K562 (cell line): ENCODE data around the gene ZNF672. TPM values are rescaled to one million over a fixed set of nuclear protein-coding genes. Genes with fewer than 3 reads are reported as not detected.

Experiments used
- ATAC-seq: fragments of 200-7000 bp; cut with Tn5 transposase; 3 replicates; pipeline ENCODE4 v1.9.1; 2020; ENCODE audit warnings: moderate library complexity
- BruUV-seq: library from RNA; stranded (reverse); fragments of 400-500 nt; replicated peaks from 2 replicates; lab custom pipeline; 2021; lab: Mats Ljungman, UMichigan
- CTCF ChIA-PET: fragments of 300-600 bp; formaldehyde crosslinking; extraction: SDS; loops from one replicate; lab custom pipeline; 2021; ENCODE audit warnings: low intra/inter-chr PET ratio; lab: Yijun Ruan, JAX
- POLR2A ChIA-PET: fragments of 300-600, 350-650 bp; sonication (Branson Sonifier 250); formaldehyde crosslinking; extraction: SDS; loops from one replicate; lab custom pipeline; 2021; ENCODE audit warnings: antibody characterized with exemption, inconsistent platforms; lab: Yijun Ruan, JAX
- DNase-seq, 4 experiments: peaks; one replicate each; pipeline versions ENCODE4 v3.0.0 to v3.0.0-alpha.2; 2011 to 2018; ENCODE audit warnings: low spot score in 3 of 4, mixed read lengths in 3 of 4; ENCODE audit errors: extremely low read depth in 1 of 4
- FAIRE-seq: peaks from 2 replicates; lab custom pipeline; 2011; peaks lifted over from hg19 to GRCh38; lab: Jason Lieb, UNC
- H2AFZ ChIP-seq: 2 replicates; pipeline ENCODE4 v1.6.0; 2011; ENCODE audit warnings: low read depth, low read length, control low read depth, inconsistent platforms
- H3K27ac ChIP-seq: fragments of 200-600 bp; 3 replicates; pipeline ENCODE4 v1.8.0; 2011; ENCODE audit warnings: low read depth, mild to moderate bottlenecking, control low read depth, inconsistent platforms, low read length, moderate library complexity, mixed read lengths; ENCODE audit errors: extremely low read depth
- H3K27me3 ChIP-seq, 2 experiments: fragments of 300-600 bp in 1 of 2; 2 replicates in 1 of 2; 3 replicates in 1 of 2; pipeline versions ENCODE4 v1.6.0 to v1.8.0; 2011; ENCODE audit warnings: inconsistent platforms in 2 of 2, low read length in 2 of 2, mild to moderate bottlenecking in 1 of 2, mixed read lengths in 1 of 2, moderate library complexity in 1 of 2; ENCODE audit not compliant: control insufficient read depth in 2 of 2, insufficient read depth in 2 of 2
- H3K36me3 ChIP-seq: fragments of 300-600 bp; 3 replicates; pipeline ENCODE4 v1.8.0; 2011; ENCODE audit warnings: mild to moderate bottlenecking, low read length, inconsistent platforms; ENCODE audit not compliant: control insufficient read depth, insufficient read depth
- H3K4me1 ChIP-seq, 2 experiments: fragments of 200-600 bp in 1 of 2; replicated peaks in 1 of 2; 2 replicates in 1 of 2; 3 replicates in 1 of 2; pipeline versions ENCODE4 v1.5.1 to v1.8.0; 2011; ENCODE audit warnings: inconsistent platforms in 2 of 2, low read length in 2 of 2, mild to moderate bottlenecking in 1 of 2, mixed read lengths in 1 of 2, moderate library complexity in 1 of 2; ENCODE audit not compliant: control insufficient read depth in 2 of 2, insufficient read depth in 2 of 2
- H3K4me2 ChIP-seq: 2 replicates; pipeline ENCODE4 v1.6.1; 2011; ENCODE audit warnings: low read length, control low read depth, inconsistent platforms, mixed read lengths; ENCODE audit not compliant: insufficient read depth
- H3K4me3 ChIP-seq: fragments of 200-600 bp; sonication (generic), shearing (Covaris generic); 2 replicates; pipeline ENCODE4 v1.5.1; 2016; ENCODE audit warnings: control low read depth, inconsistent platforms
- H3K79me2 ChIP-seq: fragments of 200-600 bp; 3 replicates; pipeline ENCODE4 v1.8.0; 2011; ENCODE audit warnings: low read length, inconsistent platforms; ENCODE audit not compliant: control insufficient read depth, insufficient read depth
- H3K9ac ChIP-seq, 2 experiments: 2 replicates each; pipeline versions ENCODE4 v1.6.0 to v1.6.1; 2011; ENCODE audit warnings: low read depth in 2 of 2, low read length in 2 of 2, control low read depth in 1 of 2, inconsistent platforms in 1 of 2, mild to moderate bottlenecking in 1 of 2, mixed read lengths in 1 of 2; ENCODE audit not compliant: insufficient read depth in 1 of 2
- H3K9me1 ChIP-seq: one replicate; pipeline ENCODE4 v1.6.0; 2011; ENCODE audit warnings: inconsistent platforms, mild to moderate bottlenecking, low read length, moderate library complexity; ENCODE audit not compliant: control insufficient read depth, insufficient read depth
- H3K9me3 ChIP-seq: replicated peaks from 2 replicates; pipeline ENCODE4 v1.5.1; 2011; ENCODE audit warnings: low read depth, low read length, inconsistent platforms; ENCODE audit not compliant: control insufficient read depth, insufficient read depth
- H4K20me1 ChIP-seq: replicated peaks from 2 replicates; pipeline ENCODE4 v1.6.1; 2011; ENCODE audit warnings: low read length, inconsistent platforms, mixed read lengths; ENCODE audit not compliant: control insufficient read depth, insufficient read depth
- DDX20 ChIP-seq: fragments of 450-650 bp; IDR thresholded peaks from 2 replicates; pipeline ENCODE4 v1.6.1; 2016; ENCODE audit warnings: missing genetic modification characterization, low read depth, mild to moderate bottlenecking, missing compliant biosample characterization, moderate library complexity
- EZH2 ChIP-seq: IDR thresholded peaks from 2 replicates; pipeline ENCODE4 v1.6.1; 2012; ENCODE audit warnings: low read depth, mild to moderate bottlenecking, inconsistent platforms, low read length, borderline replicate concordance
- HDAC1 ChIP-seq, 2 experiments: fragments of 450-650 bp; IDR thresholded peaks; 2 replicates each; pipeline ENCODE4 v1.6.1; 2016 to 2017; ENCODE audit warnings: inconsistent platforms in 1 of 2, mild to moderate bottlenecking in 1 of 2, moderate library complexity in 1 of 2
- HDAC3 ChIP-seq: fragments of 450-650 bp; IDR thresholded peaks from 2 replicates; pipeline ENCODE4 v1.6.1; 2018; ENCODE audit warnings: borderline replicate concordance, mild to moderate bottlenecking, moderate library complexity; ENCODE audit not compliant: partially characterized antibody
- HNRNPUL1 ChIP-seq: fragments of 200-400 bp; formaldehyde crosslinking; IDR thresholded peaks from 2 replicates; pipeline ENCODE4 v1.6.1; 2017; ENCODE audit warnings: low read length
- MYNN ChIP-seq, 2 experiments: sonication (generic); formaldehyde crosslinking in 1 of 2; IDR thresholded peaks; 2 replicates each; pipeline versions ENCODE4 v1.5.0 to v1.6.1; 2016 to 2020; ENCODE audit warnings: antibody characterized with exemption in 1 of 2, missing genetic modification reagents in 1 of 2
- PCBP2 ChIP-seq: fragments of 200-400 bp; formaldehyde crosslinking; IDR thresholded peaks from 2 replicates; pipeline ENCODE4 v1.6.1; 2018; ENCODE audit warnings: low read length, low read depth, mild to moderate bottlenecking, moderate library complexity; ENCODE audit not compliant: poor library complexity, severe bottlenecking
- ZNF140 ChIP-seq: fragments of 250-450 bp; sonication (Bioruptor Pico); IDR thresholded peaks from 2 replicates; pipeline ENCODE4 v1.8.0; 2021; ENCODE audit warnings: moderate library complexity, mild to moderate bottlenecking, inconsistent platforms
- WGBS: fragments of 100-300 bp; shearing (Covaris generic); methylation state at CpG from one replicate; pipeline ENCODE4 v1.1.6; 2016; ENCODE audit warnings: low coverage, mixed read lengths; ENCODE audit not compliant: insufficient coverage; ENCODE audit errors: missing lambda C conversion rate; 5-methylcytosine and 5-hydroxymethylcytosine counted together
- in situ Hi-C: fragments of 300-500 bp; cut with MboI; formaldehyde crosslinking; loops from 4 replicates; pipeline ENCODE4 v1.15.0; 2018; ENCODE audit warnings: inconsistent platforms, mixed read lengths
- intact Hi-C: fragments of 100-400 bp; cut with micrococcal nuclease; formaldehyde crosslinking; loops from 2 replicates; pipeline ENCODE4 v1.14.2; 2022
- polyA plus RNA-seq, 8 experiments: library from polyadenylated mRNA; depleted of rRNA in 4 of 8; stranded (reverse) in 5 of 8; unstranded in 3 of 8; fragments of >200 nt; fragmentation: Nextera tagmentation in 2 of 8; fragmentation: Illumina TruSeq in 1 of 8; extraction: Ambion mirVana in 2 of 8; extraction: Trizol in 1 of 8; gene quantifications; 2 replicates each; pipeline versions ENCODE4 v1.2.1 to v1.2.3, GENCODE V29; 2011 to 2014; ENCODE audit warnings: inconsistent platforms in 1 of 8, missing spikeins in 1 of 8
- total RNA-seq, 7 experiments: library from RNA; depleted of rRNA in 6 of 7; stranded (reverse); fragments of >200 nt in 6 of 7; fragmentation: Illumina TruSeq in 2 of 7; extraction: Trizol in 2 of 7; gene quantifications; 2 replicates each; pipeline versions ENCODE4 v1.2.1 to v1.2.3, GENCODE V29; 2011 to 2021; ENCODE audit warnings: low replicate concordance in 1 of 7
- TF ChIP-seq, protein P1 (sequence below): fragments of 450-650 bp; IDR thresholded peaks from 2 replicates; pipeline ENCODE4 v1.6.1; 2018; ENCODE audit not compliant: partially characterized antibody
- TF ChIP-seq, protein P2 (sequence below): fragments of 450-650 bp; IDR thresholded peaks from 2 replicates; pipeline ENCODE4 v1.6.1; 2016; ENCODE audit warnings: low read depth

The ZNF672 gene
- total and polyA plus RNA-seq, 9 of the 15 experiments (the other 6 are each of a cell fraction or from before 2014, with no cell fraction given), result 1.9 to 57.9 (median 24.1) TPM

- Histone ChIP-seq H3K9me1 (peaks cover 3% of the 10 kb centered on the region), H2AFZ (no peak overlapping the region), H3K9ac (peak overlapping the region in 1 of 2 experiments; percentile 31; a peak in 2 of 4 replicates), H3K36me3 (peaks cover 99% of the 10 kb centered on the region), H3K4me1 (peaks cover 13 to 26% of the 10 kb centered on the region in 2 experiments; a peak in 4 of 5 replicates), H3K79me2 (peaks cover 24% of the 10 kb centered on the region), H3K9me3 (no peaks in the 10 kb centered on the region), H3K27ac (no peak overlapping the region), H4K20me1 (peaks cover 4% of the 10 kb centered on the region; the same call in 1 of the 2 replicates), H3K27me3 (no peaks in the 10 kb centered on the region), H3K4me3 (no peak overlapping the region), H3K4me2 (no peak overlapping the region)
- 100% methylated on average over 7 of the region's 9 CpGs for WGBS
- BruUV-seq, result TSS peak; percentile 31
- DNase-seq (no peak), ATAC-seq (peak; percentile 26), FAIRE-seq (no peak)
- intact Hi-C loops (no loop called here), in situ Hi-C loops (no loop called here)
- POLR2A ChIA-PET, result interaction anchor here (0.8 to 2.5 kb wide), 3 partner anchors 9 to 67 kb away, joined by 3 to 14 read pairs (median 9); partner anchors contain the start of genes ZNF672 and ZNF692
- CTCF ChIA-PET, result no interaction called here
- TF ChIP-seq EZH2, result no peak
- 0 out of 2 replicates have a peak, but pooled peaks have one; percentile 38 for TF ChIP-seq MYNN (IDR thresholded peaks at IDR 0.05)
- no peak for TF ChIP-seq MYNN (CRISPR knock-in tag; IDR thresholded peaks at IDR 0.05)
- no peak for TF ChIP-seq PCBP2
- TF ChIP-seq, protein P1, sequence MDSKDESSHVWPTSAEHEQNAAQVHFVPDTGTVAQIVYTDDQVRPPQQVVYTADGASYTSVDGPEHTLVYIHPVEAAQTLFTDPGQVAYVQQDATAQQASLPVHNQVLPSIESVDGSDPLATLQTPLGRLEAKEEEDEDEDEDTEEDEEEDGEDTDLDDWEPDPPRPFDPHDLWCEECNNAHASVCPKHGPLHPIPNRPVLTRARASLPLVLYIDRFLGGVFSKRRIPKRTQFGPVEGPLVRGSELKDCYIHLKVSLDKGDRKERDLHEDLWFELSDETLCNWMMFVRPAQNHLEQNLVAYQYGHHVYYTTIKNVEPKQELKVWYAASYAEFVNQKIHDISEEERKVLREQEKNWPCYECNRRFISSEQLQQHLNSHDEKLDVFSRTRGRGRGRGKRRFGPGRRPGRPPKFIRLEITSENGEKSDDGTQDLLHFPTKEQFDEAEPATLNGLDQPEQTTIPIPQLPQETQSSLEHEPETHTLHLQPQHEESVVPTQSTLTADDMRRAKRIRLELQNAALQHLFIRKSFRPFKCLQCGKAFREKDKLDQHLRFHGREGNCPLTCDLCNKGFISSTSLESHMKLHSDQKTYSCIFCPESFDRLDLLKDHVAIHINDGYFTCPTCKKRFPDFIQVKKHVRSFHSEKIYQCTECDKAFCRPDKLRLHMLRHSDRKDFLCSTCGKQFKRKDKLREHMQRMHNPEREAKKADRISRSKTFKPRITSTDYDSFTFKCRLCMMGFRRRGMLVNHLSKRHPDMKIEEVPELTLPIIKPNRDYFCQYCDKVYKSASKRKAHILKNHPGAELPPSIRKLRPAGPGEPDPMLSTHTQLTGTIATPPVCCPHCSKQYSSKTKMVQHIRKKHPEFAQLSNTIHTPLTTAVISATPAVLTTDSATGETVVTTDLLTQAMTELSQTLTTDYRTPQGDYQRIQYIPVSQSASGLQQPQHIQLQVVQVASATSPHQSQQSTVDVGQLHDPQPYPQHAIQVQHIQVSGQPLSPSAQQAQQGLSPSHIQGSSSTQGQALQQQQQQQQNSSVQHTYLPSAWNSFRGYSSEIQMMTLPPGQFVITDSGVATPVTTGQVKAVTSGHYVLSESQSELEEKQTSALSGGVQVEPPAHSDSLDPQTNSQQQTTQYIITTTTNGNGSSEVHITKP, result no peak
- no peak for TF ChIP-seq HDAC1 (IDR thresholded peaks at IDR 0.05)
- TF ChIP-seq DDX20, result no peak
- TF ChIP-seq, protein P2, sequence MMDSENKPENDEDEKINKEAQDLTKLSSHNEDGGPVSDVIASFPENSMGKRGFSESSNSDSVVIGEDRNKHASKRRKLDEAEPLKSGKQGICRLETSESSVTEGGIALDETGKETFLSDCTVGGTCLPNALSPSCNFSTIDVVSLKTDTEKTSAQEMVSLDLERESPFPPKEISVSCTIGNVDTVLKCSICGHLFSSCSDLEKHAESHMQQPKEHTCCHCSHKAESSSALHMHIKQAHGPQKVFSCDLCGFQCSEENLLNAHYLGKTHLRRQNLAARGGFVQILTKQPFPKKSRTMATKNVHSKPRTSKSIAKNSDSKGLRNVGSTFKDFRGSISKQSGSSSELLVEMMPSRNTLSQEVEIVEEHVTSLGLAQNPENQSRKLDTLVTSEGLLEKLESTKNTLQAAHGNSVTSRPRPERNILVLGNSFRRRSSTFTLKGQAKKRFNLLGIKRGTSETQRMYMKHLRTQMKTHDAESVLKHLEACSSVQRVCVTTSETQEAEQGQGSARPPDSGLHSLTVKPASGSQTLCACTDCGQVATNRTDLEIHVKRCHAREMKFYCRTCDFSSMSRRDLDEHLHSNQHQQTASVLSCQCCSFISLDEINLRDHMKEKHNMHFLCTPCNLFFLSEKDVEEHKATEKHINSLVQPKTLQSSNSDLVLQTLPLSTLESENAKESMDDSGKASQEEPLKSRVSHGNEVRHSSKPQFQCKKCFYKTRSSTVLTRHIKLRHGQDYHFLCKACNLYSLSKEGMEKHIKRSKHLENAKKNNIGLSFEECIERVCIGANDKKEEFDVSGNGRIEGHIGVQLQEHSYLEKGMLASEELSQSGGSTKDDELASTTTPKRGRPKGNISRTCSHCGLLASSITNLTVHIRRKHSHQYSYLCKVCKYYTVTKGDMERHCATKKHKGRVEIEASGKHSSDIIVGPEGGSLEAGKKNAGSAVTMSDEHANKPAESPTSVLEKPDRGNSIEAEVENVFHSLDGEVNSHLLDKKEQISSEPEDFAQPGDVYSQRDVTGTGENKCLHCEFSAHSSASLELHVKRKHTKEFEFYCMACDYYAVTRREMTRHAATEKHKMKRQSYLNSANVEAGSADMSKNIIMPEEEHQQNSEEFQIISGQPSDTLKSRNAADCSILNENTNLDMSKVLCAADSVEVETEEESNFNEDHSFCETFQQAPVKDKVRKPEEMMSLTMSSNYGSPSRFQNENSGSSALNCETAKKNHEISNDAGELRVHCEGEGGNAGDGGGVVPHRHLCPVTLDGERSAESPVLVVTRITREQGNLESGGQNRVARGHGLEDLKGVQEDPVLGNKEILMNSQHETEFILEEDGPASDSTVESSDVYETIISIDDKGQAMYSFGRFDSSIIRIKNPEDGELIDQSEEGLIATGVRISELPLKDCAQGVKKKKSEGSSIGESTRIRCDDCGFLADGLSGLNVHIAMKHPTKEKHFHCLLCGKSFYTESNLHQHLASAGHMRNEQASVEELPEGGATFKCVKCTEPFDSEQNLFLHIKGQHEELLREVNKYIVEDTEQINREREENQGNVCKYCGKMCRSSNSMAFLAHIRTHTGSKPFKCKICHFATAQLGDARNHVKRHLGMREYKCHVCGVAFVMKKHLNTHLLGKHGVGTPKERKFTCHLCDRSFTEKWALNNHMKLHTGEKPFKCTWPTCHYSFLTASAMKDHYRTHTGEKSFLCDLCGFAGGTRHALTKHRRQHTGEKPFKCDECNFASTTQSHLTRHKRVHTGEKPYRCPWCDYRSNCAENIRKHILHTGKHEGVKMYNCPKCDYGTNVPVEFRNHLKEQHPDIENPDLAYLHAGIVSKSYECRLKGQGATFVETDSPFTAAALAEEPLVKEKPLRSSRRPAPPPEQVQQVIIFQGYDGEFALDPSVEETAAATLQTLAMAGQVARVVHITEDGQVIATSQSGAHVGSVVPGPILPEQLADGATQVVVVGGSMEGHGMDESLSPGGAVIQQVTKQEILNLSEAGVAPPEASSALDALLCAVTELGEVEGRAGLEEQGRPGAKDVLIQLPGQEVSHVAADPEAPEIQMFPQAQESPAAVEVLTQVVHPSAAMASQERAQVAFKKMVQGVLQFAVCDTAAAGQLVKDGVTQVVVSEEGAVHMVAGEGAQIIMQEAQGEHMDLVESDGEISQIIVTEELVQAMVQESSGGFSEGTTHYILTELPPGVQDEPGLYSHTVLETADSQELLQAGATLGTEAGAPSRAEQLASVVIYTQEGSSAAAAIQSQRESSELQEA, result no peak
- TF ChIP-seq ZNF140 (CRISPR knock-in tag), result no peak
- TF ChIP-seq HNRNPUL1, result no peak
- TF ChIP-seq HDAC3, result no peak
Measured at GRCh38 chr1:248850124-248850523, 12.1 kb downstream of the ZNF672 start.
